NCI-H128 (cell line): ENCODE results near the gene ZIC4.

Source experiments
- DNase-seq: peaks from one replicate; lab custom pipeline; 2025; ENCODE audit not compliant: unreplicated experiment; lab: John Stamatoyannopoulos, UW

ZIC4 gene

GRCh38 chr3:147406028-147406931, at the start of gene ZIC4:
Gene ZIC4 (minus strand): TSS chr3:147406543. CDS start chr3:147402797, 3,746 bp downstream.
- DNase-seq = no peak

DNA sequence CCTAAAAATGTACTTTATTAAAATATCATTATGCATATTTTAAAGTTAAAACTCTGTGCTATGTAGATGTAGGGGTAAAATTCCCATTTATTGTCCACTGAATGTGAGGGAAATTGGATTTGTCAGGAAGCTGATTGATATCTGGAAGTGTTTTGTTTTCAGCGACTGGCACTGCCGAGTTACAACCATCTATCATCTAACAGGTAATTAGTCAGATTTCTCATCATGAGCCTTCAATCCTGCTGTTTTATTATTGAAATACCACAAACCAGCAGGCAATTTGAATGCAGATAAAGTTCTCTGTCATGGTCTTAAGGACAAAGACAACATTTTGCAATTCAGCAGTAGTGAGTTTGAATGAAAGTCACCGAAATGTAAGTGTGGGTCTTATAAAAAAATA, 43.3 kb upstream of the ZIC4 start:
- DNase-seq = no peak

GRCh38 chr3:147447224-147447623, 40.9 kb upstream of the ZIC4 start:
- no peak for DNase-seq

- no peak for DNase-seq
Observed at GRCh38 chr3:147431751-147432150, 25.4 kb upstream of the ZIC4 start.

GRCh38 chr3:147428754-147429153, 22.4 kb upstream of the ZIC4 start:
- no peak for DNase-seq

- no peak for DNase-seq
Observed at GRCh38 chr3:147428326-147428725, 22.0 kb upstream of the ZIC4 start.

- no peak for DNase-seq
Observed at GRCh38 chr3:147427746-147428145, 21.4 kb upstream of the ZIC4 start.

- no peak for DNase-seq
Observed at GRCh38 chr3:147426931-147427330, 20.6 kb upstream of the ZIC4 start.

DNA sequence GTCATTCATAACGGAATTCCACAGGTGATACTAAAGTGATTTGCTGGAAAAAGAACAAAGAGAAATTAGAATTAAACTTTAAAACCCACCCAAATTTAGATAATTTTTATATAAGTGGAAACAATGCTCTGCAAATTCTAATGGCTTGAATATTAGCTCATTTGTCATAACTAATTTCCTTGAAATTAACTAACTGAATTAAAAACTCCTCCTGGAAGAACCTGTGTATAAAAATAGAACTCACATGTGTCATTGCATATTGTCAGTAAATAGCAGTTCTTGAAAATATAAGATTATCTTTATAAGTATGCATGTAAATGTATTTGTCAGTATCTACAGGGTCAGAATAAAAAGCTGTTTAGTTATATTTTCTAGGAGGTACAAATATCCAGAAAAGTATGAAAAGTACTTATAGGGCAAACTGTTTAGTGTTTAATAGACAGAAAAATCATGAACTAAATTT, 19.1 kb upstream of the ZIC4 start:
- no peak for DNase-seq

- DNase-seq = no peak
Observed at GRCh38 chr3:147424581-147425387, 18.4 kb upstream of the ZIC4 start.

DNA sequence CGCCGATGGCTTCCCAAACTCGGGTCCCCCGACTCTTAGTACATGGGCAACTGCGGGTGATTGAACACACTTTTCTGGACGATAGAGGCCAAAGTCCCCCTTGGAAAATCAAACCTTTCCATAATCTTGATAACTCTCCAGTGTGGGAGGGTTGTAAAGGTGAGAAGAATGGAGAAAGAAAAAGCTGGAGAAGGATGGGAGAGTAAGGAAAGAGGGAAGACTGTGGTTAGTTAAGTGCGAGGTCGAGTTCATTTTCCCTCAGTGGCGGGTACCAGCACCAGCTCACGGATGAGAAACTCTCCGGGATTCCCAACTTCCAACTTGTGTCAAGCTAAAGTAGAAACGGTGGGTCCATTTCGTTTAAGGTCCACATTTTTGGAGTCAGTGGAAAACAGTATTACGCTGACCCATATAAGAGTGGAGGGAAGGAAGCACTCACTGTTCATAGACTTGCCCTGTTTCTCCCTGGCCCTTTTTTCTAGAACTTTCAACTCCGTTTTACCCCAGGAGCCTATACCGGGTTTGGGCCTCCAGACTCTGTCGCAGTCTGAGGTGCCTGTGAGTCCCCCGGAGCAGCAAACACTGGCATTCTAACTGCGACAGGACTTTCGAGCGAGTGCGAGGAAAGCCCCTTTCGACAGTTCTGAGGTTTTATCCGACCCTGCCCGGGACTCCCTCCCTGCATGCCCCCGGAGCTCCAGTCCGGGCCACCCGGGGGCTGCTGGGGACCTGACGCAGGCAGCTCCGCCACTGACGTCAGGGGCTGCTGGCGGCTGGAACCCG, 17.6 kb upstream of the ZIC4 start:
- DNase-seq = no peak

- no peak for DNase-seq
Observed at GRCh38 chr3:147423537-147423797, 17.1 kb upstream of the ZIC4 start.

- DNase-seq = no peak
Observed at GRCh38 chr3:147422601-147423536, 16.5 kb upstream of the ZIC4 start.

DNA sequence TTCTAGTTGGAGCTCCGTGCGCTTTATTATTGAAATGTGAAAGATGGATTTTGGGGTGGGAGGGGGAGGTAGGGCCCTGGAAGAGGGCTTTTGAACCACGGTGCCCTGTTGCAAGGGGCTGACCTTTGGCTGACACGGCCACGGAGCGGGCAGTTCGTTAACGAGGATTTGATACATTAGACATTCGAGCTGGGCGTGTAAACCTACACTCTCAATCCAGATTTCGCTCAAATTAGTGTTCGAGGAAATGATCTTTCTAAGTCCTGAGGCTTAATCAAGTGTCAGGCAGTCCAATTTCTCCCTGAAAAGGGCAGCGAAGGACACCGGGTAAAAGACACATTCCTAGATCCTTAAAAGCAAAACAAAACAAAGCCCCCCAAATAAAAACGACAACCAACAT, 15.9 kb upstream of the ZIC4 start:
- no peak for DNase-seq

DNA sequence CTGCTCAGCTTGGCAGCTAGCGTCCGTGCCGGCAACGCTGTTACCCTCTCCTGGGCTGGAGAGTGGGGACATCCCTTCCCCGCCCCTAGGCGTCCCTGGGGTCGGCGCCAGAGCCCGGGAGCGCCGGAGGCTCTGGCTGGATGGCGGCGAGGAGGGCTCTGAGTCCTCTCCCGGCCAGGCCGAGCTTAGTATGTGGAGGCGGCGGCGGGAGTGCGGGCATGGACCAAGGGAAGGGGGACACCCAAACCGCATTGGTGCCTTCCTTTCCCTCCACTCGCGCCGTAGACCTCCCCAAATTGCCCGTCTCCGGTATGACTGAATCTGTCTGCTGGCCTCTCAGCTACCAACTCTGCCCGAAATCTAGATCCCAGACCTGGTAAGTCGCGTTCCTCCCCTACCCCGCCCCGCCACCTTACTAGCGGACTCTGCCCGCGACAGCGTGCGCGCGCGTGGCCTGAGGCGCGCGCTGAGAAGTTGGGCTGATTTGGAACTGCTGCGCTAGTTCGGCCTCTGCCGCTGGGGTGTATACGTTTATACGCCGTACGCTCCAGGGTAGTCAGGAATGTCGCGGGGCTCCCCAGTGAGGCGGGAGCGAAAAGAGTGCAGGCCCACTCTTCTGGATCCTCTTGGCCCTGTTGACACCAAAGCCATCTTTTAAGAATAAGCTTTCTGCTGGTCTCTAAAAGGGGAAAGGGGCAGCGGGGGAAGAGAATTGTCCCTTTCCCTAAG, 15.0 kb upstream of the ZIC4 start:
- DNase-seq = no peak

DNA sequence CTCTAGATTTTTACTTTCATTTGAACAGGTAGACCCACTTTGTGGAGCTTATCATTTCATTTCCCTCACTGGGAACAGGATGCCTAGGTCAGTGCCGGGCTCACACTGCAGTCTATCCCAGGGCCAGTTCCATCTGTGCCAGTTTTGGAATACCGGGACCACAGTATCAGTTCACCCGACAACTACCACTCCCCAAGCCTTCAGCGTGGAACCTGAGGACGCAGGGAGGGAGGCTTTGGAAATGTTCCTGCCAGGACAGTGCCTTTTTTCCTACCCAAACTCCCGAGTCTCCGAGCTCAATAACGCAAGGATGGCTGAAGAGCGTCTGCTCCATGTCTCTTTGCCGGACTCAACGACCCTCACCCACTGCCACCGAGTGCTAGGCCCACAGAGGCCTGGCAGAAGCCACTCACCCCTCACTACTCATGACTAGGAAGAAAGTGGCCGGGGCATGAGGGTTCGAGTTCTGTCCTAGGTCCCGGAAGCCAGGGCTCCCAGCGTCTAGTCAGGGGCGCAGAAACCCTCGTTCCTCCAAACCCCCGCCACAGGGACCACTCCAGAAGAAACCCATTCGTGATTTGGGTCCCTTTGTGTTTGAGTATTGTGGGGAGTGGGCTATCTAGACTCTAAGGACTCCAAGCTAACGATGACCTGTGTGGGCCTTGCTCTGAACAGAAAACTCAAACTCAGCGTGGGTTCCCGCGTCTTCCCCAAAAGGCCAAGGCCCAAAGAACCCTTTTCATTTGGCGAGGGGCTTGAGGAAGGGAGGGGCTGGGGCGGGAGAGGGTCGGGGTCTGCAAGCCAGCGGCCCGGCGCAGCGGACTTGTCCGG, 14.2 kb upstream of the ZIC4 start:
- no peak for DNase-seq

- no peak for DNase-seq
Observed at GRCh38 chr3:147419781-147420224, 13.5 kb upstream of the ZIC4 start.

- DNase-seq = no peak
Observed at GRCh38 chr3:147418808-147419701, 12.7 kb upstream of the ZIC4 start.
